Measurements from ENCODE around the gene PARP9. TPM values are rescaled to one million over a fixed set of nuclear protein-coding genes. Genes with fewer than 3 reads are reported as not detected.

The PARP9 gene
- total RNA-seq, 1 donor from 2014 or later = 4.5 TPM

GRCh38 chr3:122603056-122603455 lies 39.0 kb upstream of the PARP9 start:
- no peak overlapping the region for H3K4me3 ChIP-seq (ENCODE audit: low read depth, low read length)
- no peak for FAIRE-seq
- TF ChIP-seq, protein P1, sequence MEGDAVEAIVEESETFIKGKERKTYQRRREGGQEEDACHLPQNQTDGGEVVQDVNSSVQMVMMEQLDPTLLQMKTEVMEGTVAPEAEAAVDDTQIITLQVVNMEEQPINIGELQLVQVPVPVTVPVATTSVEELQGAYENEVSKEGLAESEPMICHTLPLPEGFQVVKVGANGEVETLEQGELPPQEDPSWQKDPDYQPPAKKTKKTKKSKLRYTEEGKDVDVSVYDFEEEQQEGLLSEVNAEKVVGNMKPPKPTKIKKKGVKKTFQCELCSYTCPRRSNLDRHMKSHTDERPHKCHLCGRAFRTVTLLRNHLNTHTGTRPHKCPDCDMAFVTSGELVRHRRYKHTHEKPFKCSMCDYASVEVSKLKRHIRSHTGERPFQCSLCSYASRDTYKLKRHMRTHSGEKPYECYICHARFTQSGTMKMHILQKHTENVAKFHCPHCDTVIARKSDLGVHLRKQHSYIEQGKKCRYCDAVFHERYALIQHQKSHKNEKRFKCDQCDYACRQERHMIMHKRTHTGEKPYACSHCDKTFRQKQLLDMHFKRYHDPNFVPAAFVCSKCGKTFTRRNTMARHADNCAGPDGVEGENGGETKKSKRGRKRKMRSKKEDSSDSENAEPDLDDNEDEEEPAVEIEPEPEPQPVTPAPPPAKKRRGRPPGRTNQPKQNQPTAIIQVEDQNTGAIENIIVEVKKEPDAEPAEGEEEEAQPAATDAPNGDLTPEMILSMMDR (IDR thresholded peaks at IDR 0.05; ENCODE audit: insufficient read depth, low read length, severe bottlenecking) = no peak
- no peaks in the 10 kb centered on the region for H3K27me3 ChIP-seq (ENCODE audit: control insufficient read depth, insufficient read depth, low read length)
- H3K36me3 ChIP-seq (ENCODE audit: control insufficient read depth, insufficient read depth, low read length) = no peaks in the 10 kb centered on the region
- DNase-seq (ENCODE audit: low read depth) = no peak

DNA sequence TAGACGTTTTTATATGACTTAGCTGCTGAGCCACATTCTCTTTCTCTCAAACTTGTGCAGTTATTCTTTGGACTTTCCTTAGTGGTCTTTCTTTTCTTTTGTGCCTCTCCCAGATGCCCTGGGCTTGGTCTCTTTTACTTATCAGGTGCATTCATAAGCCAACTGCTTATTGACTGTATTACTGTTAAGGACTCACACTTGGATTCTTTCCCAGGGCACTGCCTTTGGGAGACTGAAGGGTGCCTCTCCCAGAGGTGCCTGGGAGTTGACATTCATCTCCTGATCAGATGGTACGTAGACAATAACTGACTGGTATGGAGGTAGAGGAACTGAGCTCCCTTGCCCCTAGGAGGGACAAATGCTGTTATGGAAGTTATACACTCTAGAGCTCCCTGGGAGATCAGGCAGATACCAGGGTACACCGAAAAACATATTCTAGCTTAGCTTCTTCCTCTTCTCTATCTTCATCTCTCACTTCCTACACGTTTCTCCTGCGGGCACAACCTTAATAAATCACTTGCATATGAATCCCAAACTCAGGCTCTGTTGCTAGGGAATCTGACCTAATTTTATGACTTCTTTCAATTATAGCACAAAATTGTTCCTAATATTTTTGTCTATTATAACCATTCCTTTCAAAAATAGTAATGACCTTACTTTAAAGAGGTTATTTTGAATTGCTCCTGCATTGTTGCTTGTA lies 38.1 kb upstream of the PARP9 start:
- TF ChIP-seq, protein P1 (IDR thresholded peaks at IDR 0.05; ENCODE audit: insufficient read depth, low read length, severe bottlenecking) = no peak
- FAIRE-seq (no peak), DNase-seq (ENCODE audit: low read depth) (no peak)
- Histone ChIP-seq H3K4me3 (ENCODE audit: low read depth, low read length) (no peak overlapping the region), H3K36me3 (ENCODE audit: control insufficient read depth, insufficient read depth, low read length) (no peaks in the 10 kb centered on the region), H3K27me3 (ENCODE audit: control insufficient read depth, insufficient read depth, low read length) (no peaks in the 10 kb centered on the region)

DNA sequence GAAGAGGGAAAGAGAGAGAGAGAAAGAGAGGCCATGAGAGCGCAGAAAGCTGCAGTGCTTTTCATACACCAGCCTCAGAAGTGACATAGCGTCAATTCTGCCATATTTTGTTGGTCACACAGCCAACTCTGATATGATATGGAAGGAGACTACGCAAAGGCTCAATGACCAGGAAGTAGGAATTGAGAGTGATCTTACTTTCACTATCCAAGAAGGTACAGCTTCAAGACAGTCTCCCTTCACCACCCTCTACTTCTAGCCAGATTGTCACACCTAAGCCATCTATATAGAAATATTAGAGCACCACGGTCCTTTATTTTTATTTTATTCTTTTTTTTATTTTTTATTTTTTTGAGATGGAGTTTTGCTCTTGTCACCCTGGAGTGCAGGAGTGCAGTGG lies 34.5 kb upstream of the PARP9 start:
- DNase-seq (ENCODE audit: low read depth) = no peak
- no peak for FAIRE-seq
- H3K4me3 ChIP-seq (ENCODE audit: low read depth, low read length) = no peak overlapping the region
- H3K27me3 ChIP-seq (ENCODE audit: control insufficient read depth, insufficient read depth, low read length) = no peaks in the 10 kb centered on the region
- TF ChIP-seq, protein P1 (IDR thresholded peaks at IDR 0.05; ENCODE audit: insufficient read depth, low read length, severe bottlenecking) = no peak
- no peaks in the 10 kb centered on the region for H3K36me3 ChIP-seq (ENCODE audit: control insufficient read depth, insufficient read depth, low read length)

DNA sequence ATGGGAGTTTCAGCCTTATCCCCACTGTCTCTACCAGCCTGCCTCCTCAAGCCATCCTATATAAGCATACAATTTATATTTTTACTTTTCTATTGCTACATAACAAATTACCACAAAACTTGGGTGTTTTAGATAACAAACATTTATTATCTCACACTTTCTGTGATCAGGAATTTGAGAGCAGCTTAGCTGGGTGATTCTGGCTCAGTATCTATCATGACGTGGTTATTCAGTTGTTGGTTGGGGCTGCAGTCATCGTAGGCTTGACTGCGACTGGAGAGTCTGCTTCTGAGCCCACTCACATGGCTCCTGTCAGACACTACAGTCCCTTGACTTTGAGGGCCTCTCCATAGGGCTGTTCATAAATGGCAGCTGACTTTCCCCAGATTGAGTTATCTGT lies 34.1 kb upstream of the PARP9 start:
- TF ChIP-seq, protein P1 (IDR thresholded peaks at IDR 0.05; ENCODE audit: insufficient read depth, low read length, severe bottlenecking) = no peak
- FAIRE-seq = no peak

GRCh38 chr3:122594025-122594424 lies 29.9 kb upstream of the PARP9 start:
- H3K27me3 ChIP-seq (ENCODE audit: control insufficient read depth, insufficient read depth, low read length) = no peaks in the 10 kb centered on the region
- TF ChIP-seq, protein P1 (IDR thresholded peaks at IDR 0.05; ENCODE audit: insufficient read depth, low read length, severe bottlenecking) = no peak
- DNase-seq (ENCODE audit: low read depth) (no peak), FAIRE-seq (no peak)
- no peak overlapping the region for H3K4me3 ChIP-seq (ENCODE audit: low read depth, low read length)
- no peaks in the 10 kb centered on the region for H3K36me3 ChIP-seq (ENCODE audit: control insufficient read depth, insufficient read depth, low read length)

More for the DNA sequence above, 34.1 kb upstream of the PARP9 start:
- Histone ChIP-seq H3K36me3 (ENCODE audit: control insufficient read depth, insufficient read depth, low read length) (no peaks in the 10 kb centered on the region), H3K27me3 (ENCODE audit: control insufficient read depth, insufficient read depth, low read length) (no peaks in the 10 kb centered on the region), H3K4me3 (ENCODE audit: low read depth, low read length) (no peak overlapping the region)
- no peak for DNase-seq (ENCODE audit: low read depth)

DNA sequence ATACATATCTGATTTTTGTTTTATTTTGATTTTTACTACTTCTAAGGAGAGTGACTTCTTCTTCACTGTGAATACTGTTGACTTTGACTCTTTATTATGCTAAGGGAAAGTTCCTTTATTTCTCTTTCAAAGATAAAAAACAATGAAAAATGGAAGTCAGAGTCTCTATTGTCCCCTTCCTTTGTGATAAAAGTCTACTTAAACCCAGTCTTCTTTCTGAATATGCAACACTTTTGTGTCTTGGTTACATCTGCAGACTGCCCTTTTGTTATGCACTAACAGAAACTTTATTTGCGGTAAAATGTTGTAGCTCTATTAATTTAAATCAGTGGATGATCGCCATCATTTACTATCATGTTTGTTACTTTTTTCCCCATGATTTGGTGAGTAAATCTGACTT lies 26.5 kb upstream of the PARP9 start:
- TF ChIP-seq, protein P1 (IDR thresholded peaks at IDR 0.05; ENCODE audit: insufficient read depth, low read length, severe bottlenecking) = no peak
- H3K27me3 ChIP-seq (ENCODE audit: control insufficient read depth, insufficient read depth, low read length) = no peaks in the 10 kb centered on the region
- FAIRE-seq = no peak
- H3K4me3 ChIP-seq (ENCODE audit: low read depth, low read length) = no peak overlapping the region
- H3K36me3 ChIP-seq (ENCODE audit: control insufficient read depth, insufficient read depth, low read length) = no peaks in the 10 kb centered on the region
- DNase-seq (ENCODE audit: low read depth) = no peak
